BE2C (cell line): ENCODE data around the gene GCSH.
A peak's percentile ranks its signal among the peaks of the same experiment; 100 is the strongest.

ENCODE experiments used
- DNase-seq: peaks from one replicate; pipeline ENCODE4 v3.0.0-alpha.2; 2020
- H3K27me3 ChIP-seq: fragments of 250-450 bp; sonication (Bioruptor Pico); 2 replicates; pipeline ENCODE4 v1.5.1; 2020; ENCODE audit warnings: mild to moderate bottlenecking
- H3K36me3 ChIP-seq: fragments of 250-450 bp; sonication (Bioruptor Pico); 2 replicates; pipeline ENCODE4 v1.5.1; 2020; ENCODE audit warnings: mild to moderate bottlenecking
- H3K4me1 ChIP-seq: fragments of 250-450 bp; sonication (Bioruptor Pico); 2 replicates; pipeline ENCODE4 v1.5.1; 2020
- H3K4me3 ChIP-seq: 2 replicates; pipeline ENCODE4 v1.5.1; 2011; ENCODE audit warnings: low read depth, low read length
- H3K9me3 ChIP-seq: fragments of 250-450 bp; sonication (Bioruptor Pico); 2 replicates; pipeline ENCODE4 v1.5.1; 2020
- TF ChIP-seq, protein P1 (sequence below): IDR thresholded peaks from 2 replicates; pipeline ENCODE4 v1.5.1; 2012; ENCODE audit warnings: mild to moderate bottlenecking, low read depth, low read length

GCSH gene

DNA sequence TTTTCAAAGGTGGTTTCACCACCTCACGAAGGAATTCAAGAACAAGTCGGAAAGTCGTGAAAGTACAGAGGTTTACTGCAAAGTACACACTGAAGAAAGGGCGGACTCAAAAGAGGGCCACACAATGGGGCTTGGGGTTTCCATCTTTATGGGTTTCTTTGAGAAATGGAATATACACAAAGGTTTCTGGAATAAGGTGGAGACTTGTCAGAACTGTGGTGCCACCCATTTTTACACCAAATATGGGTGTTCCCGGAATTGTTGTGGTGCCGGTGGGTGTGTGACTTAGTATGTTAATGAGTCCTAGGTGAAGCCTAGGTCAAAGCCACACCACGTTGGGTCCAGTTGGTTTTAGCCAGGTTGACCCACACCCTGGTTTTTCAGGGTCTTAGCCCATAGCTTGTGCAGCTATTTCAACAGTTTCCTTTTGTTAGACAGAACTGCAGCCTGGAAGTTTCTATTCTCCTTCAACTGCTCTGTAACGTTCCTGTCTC lies 567 bp upstream of the GCSH start:
- H3K36me3 ChIP-seq: no peaks in the 10 kb centered on the region; the same call in none of the 2 replicates
- H3K9me3 ChIP-seq: no peaks in the 10 kb centered on the region
- peak overlapping the region; percentile 28; the same call in 1 of the 2 replicates for H3K4me3 ChIP-seq
- H3K27me3 ChIP-seq: no peaks in the 10 kb centered on the region
- no peaks in the 10 kb centered on the region for H3K4me1 ChIP-seq
- TF ChIP-seq, protein P1, sequence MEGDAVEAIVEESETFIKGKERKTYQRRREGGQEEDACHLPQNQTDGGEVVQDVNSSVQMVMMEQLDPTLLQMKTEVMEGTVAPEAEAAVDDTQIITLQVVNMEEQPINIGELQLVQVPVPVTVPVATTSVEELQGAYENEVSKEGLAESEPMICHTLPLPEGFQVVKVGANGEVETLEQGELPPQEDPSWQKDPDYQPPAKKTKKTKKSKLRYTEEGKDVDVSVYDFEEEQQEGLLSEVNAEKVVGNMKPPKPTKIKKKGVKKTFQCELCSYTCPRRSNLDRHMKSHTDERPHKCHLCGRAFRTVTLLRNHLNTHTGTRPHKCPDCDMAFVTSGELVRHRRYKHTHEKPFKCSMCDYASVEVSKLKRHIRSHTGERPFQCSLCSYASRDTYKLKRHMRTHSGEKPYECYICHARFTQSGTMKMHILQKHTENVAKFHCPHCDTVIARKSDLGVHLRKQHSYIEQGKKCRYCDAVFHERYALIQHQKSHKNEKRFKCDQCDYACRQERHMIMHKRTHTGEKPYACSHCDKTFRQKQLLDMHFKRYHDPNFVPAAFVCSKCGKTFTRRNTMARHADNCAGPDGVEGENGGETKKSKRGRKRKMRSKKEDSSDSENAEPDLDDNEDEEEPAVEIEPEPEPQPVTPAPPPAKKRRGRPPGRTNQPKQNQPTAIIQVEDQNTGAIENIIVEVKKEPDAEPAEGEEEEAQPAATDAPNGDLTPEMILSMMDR: no peak
- DNase-seq: no peak

DNA sequence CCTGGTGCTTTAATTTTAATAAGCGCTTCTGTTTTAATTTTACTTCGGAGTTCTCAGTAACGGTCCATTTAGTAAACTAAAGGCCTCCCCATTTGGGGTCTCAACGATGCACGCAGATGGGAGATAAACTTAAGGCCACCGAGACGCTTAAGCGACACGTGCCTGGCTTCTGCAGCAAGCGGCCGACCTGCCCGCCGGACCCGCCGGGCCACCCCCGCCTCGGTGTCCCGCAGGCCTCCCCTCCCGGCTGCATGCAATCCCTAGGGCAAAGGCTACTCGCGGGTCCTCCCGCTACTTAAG lies 592 bp downstream of the GCSH start:
- H3K36me3 ChIP-seq: peaks cover 5% of the 10 kb centered on the region
- TF ChIP-seq, protein P1: no peak
- no peaks in the 10 kb centered on the region for H3K9me3 ChIP-seq
- no peaks in the 10 kb centered on the region for H3K4me1 ChIP-seq
- H3K27me3 ChIP-seq: no peaks in the 10 kb centered on the region
- H3K4me3 ChIP-seq: peak overlapping the region; percentile 85
- DNase-seq: no peak

DNA sequence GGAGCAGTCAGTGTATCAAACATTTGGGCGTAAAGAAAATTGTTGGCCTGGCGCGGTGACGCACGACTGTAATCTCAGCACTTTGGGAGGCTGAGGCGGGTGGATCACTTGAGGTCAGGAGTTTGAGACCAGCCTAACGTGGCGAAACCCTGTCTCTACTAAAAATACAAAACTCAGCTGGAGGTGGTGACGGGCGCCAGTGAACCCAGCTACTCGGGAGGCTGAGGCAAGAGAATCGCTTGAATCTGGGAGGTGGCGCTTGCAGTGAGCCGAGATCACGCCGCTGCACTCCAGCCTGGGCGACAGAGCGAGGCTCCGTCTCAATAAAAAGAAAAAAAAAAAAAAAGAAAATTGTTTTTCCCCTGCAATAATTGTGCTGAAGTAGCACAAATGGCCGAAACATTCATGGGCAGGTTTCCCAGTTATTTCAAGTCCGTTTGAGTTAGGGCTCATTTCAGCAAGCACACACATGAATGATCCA lies 1.4 kb downstream of the GCSH start:
- Histone ChIP-seq H3K4me3 (peak overlapping the region; percentile 85), H3K36me3 (peaks cover 13% of the 10 kb centered on the region), H3K9me3 (no peaks in the 10 kb centered on the region), H3K4me1 (no peaks in the 10 kb centered on the region), H3K27me3 (no peaks in the 10 kb centered on the region)
- TF ChIP-seq, protein P1: no peak
- no peak for DNase-seq

DNA sequence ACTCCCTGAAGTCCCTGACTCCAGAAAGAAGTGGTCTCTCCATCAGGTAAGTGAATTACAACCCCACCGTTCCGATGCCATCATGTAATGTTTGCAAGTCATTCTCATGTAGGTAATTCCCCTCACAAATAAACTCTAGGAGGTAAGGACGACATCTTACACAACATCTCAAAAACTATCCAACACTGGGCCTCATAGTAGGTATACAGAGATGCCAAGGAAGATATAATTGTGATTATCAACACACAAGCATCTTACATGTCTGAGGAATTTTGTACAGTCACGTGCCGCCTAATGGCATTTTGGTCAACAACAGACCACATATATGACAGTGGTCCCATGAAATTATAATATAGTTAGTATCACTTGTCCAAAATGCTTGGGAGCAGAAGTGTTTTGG lies 7.4 kb downstream of the GCSH start:
- H3K4me1 ChIP-seq: no peaks in the 10 kb centered on the region
- H3K27me3 ChIP-seq: no peaks in the 10 kb centered on the region
- H3K9me3 ChIP-seq: no peaks in the 10 kb centered on the region
- H3K36me3 ChIP-seq: peaks cover 38% of the 10 kb centered on the region
- no peak overlapping the region for H3K4me3 ChIP-seq
- no peak for DNase-seq
- TF ChIP-seq, protein P1: no peak

DNA sequence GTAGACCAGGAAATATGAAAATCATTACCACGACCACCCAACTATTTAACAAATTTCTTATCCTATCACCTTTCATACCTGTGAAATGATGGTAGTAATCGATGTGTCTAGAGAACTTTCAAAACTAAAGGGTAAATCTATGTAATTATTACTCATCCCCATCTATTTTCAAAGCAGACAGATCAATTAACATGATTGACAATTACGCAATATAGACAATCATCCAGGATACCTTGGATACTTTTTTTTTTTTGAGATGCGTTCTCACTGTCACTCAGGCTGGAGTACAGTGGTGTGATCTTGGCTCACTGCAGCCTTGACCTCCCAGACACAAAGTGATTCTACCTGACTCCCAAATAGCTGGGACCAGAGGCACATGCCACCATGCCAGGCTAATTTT lies 15.2 kb downstream of the GCSH start:
- TF ChIP-seq, protein P1: no peak
- no peaks in the 10 kb centered on the region for H3K4me1 ChIP-seq
- H3K27me3 ChIP-seq: no peaks in the 10 kb centered on the region
- DNase-seq: no peak
- H3K9me3 ChIP-seq: no peaks in the 10 kb centered on the region
- H3K36me3 ChIP-seq: peaks cover 11% of the 10 kb centered on the region
- H3K4me3 ChIP-seq: no peak overlapping the region

DNA sequence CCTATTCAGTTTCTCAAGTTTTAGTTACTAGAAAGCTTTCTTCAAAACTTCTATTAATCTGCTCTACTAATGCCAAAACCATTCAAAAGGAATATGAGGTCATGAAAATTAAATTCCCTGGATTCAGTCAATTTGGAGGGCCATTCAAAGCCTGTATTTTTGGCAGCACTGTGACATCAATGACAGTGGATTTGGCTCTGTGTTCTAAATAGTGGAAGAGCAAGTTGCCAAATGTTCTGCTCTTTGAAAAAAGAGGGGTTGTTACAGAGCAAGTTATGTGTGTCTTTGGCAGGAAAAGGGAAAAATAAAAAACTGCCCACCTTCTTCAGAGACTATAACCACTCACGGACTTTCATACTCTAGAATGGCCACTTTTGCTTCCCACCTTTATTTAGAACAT lies 16.0 kb downstream of the GCSH start:
- Histone ChIP-seq H3K9me3 (no peaks in the 10 kb centered on the region), H3K4me3 (no peak overlapping the region), H3K27me3 (no peaks in the 10 kb centered on the region), H3K36me3 (peaks cover 8% of the 10 kb centered on the region), H3K4me1 (no peaks in the 10 kb centered on the region)
- TF ChIP-seq, protein P1: no peak
- no peak for DNase-seq
